T-helper 22 cell (primary cell): Measurements from ENCODE around the gene HSF2BP.
"Not testable (repeated sequence)": the region's sequence is repeated elsewhere in the genome, so short reads cannot be mapped to it uniquely, and the experiment has no call there.

Experiments used
- DNase-seq: peaks from one replicate; pipeline ENCODE4 v3.0.0-alpha.2; 2020; ENCODE audit warnings: low read depth

Gene HSF2BP

DNA sequence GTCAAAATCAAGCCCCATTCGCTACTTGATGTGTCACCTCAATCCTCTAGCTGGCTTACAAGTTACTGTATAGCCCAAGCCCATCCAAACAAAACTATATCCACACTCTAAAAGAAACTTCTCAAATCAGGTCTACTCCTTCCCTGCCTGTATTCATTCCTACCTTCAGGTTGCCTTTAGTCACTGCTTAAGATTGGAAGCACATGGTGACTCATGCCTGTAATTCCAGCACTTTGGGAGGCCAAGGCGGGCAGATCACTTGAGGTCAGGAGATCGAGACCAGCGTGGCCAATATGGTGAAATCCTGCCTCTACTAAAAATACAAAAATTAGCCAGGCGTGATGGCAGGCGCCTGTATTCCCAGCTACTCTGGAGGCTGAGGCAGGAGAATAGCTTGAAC, 7.4 kb downstream of the HSF2BP start:
- DNase-seq, result not testable (repeated sequence)

- DNase-seq, result no peak
These were observed 11.1 kb downstream of the HSF2BP start for GRCh38 chr21:43648171-43648570.

DNA sequence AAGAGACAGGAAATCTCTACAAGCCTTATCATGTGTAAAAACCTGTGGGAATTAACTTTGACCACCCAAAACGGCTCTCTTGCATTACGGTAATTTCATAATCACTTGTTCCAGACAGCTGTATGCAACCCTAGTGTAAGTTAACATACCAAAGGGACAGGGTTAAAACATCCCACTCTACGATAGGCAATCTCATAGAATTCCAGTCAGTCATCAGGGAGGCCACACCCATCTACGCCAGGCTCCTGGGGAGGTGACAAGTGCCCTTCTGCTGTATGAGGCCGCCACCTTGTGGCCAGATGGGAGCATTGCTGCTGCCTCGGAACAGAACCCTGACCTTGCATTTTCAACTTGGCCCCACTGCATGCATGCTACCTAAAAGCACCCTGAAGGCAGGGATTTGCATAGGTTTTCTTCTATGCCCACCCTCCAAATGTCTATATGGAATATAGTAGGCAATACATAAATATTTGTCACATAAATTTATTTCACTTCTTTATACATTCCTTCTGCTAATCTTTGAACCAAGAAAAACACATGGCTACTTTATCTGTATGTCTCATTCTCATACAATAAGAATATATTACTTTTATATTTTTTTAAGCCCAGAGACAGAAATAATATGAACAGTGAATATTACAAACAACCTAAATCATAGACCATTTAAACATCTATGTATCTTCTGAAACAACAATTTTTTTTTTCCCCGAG, 12.6 kb downstream of the HSF2BP start:
- DNase-seq, result peak; percentile 63

DNA sequence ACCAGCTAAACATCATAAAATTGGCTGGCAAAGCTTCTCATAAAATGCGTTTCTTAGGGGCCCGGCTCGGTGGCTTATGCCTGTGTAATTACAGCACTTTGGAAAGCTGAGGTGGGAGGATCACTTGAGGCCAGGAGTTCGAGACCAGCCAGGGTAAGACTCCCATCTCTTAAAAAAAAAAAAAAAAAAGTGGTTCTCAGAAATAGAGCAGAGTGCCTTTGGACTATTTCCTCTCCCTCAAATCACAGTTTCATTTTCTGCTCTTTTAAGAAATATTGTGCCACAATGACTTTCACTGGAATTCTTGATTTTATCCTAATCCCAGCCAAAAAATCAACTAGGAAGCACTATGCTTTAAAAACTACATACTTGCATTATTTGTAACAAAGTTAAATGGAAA, 13.3 kb downstream of the HSF2BP start:
- DNase-seq, result no peak

DNA sequence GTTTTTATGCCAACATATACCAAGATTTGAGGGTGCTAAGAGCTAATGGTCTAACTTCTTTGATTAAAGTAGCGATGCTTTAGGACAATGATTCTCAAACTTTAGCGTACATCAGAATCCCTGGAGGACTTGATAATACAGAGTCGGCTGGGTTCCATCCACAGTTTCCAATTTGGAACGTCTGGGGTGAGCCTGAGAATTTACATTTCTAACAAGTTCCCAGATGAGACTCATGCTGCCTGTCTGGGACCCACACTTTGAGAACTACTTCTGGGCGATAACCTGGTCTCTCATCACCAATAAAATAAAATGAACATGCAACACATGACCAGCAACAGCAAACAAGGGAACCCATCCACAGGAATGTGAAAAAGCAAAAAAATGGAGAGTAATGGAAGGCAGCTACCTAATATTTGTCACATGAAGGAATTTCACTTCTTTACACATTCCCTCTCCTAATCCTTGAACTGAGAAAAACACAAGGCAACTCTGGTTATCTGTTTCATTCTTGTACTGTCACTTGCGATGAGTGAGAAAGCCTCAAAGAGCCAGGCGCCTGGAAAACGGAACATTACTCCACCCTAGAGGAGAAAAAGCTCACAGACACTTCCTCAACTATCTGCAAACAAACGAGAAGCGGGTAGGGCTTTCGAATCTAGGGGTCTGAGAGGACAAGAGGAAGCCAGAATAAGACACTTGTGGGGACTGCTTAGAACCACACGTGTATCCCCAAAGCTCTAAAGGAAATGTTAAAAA, 14.0 kb downstream of the HSF2BP start:
- DNase-seq, result no peak

DNA sequence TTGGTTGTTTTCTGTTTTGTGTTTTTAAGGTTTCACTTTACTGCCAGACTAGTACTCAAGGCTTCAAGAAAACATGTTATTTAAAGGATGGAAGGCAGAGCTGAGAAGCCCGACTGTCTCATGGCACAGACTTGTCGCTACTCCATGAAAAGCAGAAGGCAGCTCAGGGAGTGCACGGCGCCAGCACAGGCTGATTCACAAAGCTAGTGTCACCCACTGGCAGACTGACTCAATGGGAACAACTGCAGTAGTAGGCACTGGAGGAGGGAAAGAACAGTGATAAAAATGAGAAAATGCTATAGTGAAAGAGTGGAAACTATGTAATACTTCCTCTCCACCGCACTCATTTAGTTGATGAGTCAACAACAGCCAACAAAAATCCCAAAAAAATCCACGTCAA, 14.7 kb downstream of the HSF2BP start:
- DNase-seq, result no peak

GRCh38 chr21:43644071-43644470, 15.2 kb downstream of the HSF2BP start:
- no peak for DNase-seq

- no peak for DNase-seq
These were observed 16.1 kb downstream of the HSF2BP start for GRCh38 chr21:43643193-43643592.

GRCh38 chr21:43640400-43640799, 18.9 kb downstream of the HSF2BP start:
- DNase-seq, result no peak

- no peak for DNase-seq
These were observed 19.6 kb downstream of the HSF2BP start for GRCh38 chr21:43639470-43640353.

GRCh38 chr21:43637530-43638158, 21.6 kb downstream of the HSF2BP start:
- no peak for DNase-seq

- DNase-seq, result no peak
These were observed 23.9 kb downstream of the HSF2BP start for GRCh38 chr21:43635436-43635835.

- no peak for DNase-seq
These were observed 24.7 kb downstream of the HSF2BP start for GRCh38 chr21:43634618-43635017.

DNA sequence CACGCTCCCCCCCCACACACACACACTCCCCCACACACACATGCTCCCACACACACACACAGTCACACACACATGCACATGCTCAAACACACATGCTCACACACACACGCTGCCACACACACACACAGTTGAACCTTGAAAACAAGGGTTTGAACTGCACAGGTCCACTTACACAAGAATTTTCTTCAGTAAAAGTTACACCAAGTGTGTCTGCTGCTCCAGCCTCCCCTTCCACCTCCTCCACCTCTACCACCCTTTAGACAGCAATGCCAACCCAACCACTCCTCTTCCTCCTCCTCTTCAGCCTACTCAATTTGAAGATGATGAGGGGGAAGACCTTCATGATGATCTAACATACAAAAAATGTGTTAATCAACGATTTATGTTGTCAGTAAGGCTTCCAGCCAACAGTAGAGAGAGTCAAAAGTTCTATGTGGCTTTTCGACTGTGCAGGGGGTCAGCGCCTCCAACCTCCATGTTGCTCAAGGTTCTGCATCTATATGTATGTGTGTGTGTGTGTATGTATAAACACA, 26.8 kb downstream of the HSF2BP start:
- DNase-seq, result no peak

GRCh38 chr21:43631411-43632107, 27.7 kb downstream of the HSF2BP start:
- DNase-seq, result no peak

GRCh38 chr21:43627527-43627926, 31.8 kb downstream of the HSF2BP start:
- DNase-seq, result no peak

DNA sequence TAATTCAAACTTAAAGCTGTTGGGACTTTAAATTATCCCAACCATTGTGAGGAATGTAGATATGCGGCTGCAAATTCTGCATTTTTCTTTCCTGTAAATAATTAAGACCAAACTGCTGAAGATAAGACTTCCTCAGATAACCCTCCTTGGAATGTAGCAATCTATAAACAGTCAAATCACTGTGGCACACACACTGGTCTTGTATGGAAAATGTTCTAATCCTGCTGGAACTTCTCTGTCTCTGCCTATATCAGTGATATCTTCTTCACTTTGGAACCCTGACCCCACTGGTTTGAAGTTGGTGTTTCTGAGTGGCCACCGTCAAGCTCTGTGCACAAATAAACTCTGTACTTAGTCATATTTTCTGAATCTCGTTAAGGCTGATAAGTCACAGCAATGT, 32.9 kb downstream of the HSF2BP start:
- no peak for DNase-seq

DNA sequence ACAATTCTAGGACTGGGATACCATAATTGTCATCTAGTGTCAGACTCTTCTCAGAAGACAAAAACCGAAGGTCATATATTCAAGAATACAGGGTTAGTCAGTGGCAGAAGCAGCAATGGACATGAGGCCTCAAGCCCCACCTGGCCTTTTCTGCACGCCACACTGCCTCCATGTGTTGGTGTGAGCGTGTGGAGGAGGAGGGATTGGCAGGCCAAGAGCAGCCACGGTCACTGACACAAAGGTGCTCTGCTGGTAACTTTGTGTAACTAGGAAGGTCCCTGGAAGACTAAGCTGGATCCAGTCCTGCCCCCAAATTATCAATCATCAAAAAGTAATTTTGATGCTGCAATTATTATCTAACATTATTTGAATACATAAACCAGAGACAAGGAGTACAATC, 34.9 kb downstream of the HSF2BP start:
- DNase-seq, result no peak

- no peak for DNase-seq
These were observed 35.7 kb downstream of the HSF2BP start for GRCh38 chr21:43623588-43623987.

DNA sequence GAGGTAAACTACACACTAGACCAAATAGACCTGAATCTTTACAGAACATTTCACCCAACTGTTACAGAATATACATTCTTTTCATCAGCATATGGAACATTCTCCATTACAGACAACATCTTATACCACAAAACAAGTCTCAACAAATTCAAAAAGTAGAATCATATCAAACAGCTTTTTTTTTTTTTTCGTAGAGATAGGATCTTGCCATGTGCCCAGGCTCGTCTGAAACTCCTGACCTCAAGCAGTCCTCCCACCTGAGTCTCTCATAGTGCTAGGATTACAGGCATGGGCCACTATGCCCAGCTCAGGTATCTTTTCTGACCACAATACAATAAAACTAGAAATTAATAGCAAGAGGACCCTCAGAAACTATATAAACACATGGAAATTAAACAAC, 36.5 kb downstream of the HSF2BP start:
- DNase-seq, result no peak

DNA sequence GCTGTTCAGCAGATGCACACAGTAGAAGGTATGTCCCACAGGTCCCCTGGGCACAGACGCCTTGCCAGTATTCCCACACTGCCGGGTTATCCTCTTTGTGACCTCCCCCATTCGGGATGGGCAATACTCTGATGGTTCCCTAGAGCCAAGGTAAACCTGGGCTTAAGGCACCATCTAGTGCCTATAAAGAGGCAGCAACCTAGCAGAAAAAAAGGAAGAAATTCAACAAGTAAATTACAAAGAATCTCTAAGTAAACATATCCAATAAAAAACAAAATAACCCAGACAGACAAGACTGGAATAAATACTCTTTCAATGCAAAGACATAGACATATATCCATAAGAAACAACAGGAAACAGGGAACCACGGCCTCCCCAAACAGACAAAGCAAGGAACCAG, 39.4 kb downstream of the HSF2BP start:
- no peak for DNase-seq
